Daoy (cell line): ENCODE data around the gene RECK. TPM values are rescaled to one million over a fixed set of nuclear protein-coding genes. Genes with fewer than 3 reads are reported as not detected.
"Not testable (repeated sequence)": the region's sequence is repeated elsewhere in the genome, so short reads cannot be mapped to it uniquely, and the experiment has no call there.

ENCODE experiments used
- DNase-seq: peaks from one replicate; pipeline ENCODE4 v3.0.0-alpha.2; 2015; ENCODE audit warnings: low read depth
- total RNA-seq: library from RNA; depleted of rRNA; stranded (reverse); fragments of >200 nt; shearing (Covaris generic); gene quantifications from 2 replicates; pipeline ENCODE4 v1.2.3, GENCODE V29; 2014

The RECK gene
- total RNA-seq, 1 experiment from 2014 or later: 7.6 TPM

DNA sequence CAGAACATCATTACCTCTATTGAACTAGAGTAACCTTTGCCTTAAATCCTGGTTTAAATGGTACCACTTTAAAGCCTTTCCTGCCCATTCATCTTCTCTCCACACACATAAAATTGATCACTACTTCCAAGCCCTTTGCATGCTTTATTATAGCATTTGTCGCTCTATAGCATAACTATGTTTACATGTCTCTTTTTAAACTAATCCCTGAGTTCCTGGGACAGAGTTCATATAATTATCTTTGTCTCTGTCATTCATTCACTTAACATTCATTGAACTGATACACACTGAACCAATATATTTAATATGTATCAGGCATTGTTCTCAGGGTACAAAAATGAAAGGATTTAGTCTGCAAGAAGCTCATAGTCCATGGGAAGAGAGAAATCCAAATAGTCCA lies 37.3 kb downstream of the RECK start:
- no peak for DNase-seq

DNA sequence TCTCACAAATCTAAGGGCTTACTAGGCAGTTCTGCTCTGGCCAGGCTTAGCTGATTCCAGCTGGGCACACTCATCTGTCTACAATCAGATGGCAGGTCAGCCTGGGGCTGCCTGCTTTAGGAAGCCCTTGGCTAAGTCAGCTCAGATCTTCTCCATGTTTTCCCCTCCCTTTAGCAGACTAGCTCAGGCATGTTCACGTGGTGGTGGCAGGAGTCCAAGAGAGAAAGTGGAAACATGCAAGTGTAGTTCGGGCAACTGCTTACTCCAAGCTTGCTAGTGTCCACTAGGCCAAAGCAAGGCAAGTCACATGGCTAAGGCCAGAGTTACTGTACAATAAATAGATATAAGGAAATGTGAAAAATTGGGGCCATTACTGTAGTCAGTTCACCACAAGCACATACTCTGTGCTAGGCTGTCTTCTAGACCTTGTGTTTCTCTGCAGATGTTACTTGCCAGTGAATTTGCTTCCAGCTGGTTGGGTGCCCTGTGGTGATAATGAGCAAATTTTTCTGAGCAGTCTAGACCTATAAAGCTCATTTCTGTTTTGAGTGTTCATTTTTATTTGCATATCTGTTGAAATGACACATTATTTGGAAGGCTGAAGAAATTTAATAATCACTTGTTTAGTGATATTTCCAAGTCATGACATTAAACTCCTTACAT lies 38.3 kb downstream of the RECK start:
- DNase-seq: peak; percentile 12

DNA sequence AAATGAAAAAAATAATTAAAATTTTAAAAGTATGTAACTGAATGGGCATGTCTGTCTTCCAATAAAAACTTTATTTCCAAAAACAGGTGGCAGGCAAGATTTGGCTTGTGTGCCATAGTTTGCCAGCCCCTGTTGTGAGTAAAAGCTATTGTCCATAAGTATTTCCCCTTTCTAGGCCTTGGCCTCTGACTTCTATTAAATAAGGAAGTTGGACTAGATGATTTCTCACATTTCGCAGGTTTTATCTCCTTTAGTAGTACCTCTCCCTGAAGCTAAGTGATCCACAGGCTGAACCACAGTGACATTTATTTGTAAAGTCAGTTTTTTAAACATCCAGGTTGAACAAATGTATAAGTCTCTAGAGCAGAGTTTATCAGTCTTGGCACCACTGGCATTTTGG lies 41.3 kb downstream of the RECK start:
- DNase-seq: no peak

DNA sequence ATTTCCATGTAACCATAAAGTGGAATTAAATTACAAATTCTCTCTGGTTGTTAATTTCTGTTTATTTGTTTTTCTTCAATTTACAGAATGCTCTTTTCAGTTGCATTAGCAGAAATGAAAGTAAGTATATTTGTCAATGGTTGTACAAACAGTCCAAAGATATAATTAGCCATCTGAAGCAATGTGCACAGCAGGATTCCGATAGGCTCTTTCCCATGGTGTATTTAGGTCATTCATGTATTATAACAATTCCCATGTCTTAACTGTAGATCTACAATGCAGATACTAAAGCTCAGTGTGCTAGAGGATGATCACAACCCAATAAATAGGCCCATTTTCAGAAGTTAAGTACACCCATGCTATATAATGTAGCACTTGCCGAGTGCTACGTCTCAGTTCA lies 43.8 kb downstream of the RECK start:
- no peak for DNase-seq

DNA sequence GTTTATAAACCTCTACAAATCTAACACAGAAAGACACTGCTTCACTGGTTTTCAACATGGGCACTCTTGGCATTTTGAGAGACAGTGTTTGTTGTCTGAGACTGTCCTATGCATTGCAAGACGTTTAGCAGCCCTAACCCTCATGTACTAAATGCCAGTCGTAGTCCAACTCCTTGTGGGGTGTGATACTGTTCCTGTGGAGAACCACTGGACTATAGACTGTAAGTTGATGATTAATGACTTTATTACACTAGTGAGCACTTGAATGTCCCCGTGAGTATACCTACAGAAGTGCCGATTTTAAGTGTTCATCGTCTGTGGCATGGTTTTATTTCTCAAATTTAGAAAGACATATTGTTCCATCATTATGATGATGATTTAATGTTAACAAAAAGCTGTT lies 46.2 kb downstream of the RECK start:
- DNase-seq: no peak

DNA sequence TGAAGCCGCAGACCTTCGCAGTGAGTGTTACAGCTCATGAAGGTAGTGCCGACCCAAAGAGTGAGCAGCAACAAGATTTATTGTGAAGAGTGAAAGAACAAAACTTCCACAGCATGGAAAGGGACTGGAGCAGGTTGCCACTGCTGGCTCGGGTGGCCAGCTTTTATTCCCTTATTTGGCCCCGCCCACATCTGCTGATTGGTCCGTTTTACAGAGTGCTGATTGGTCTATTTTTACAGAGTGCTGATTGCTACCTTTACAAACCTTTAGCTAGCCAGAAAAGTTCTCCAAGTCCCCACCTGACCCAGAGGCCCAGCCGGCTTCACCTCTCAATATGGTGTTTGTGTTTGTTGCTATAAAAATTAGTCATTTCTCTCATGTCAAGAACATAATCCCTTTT lies 49.7 kb downstream of the RECK start:
- no peak for DNase-seq

DNA sequence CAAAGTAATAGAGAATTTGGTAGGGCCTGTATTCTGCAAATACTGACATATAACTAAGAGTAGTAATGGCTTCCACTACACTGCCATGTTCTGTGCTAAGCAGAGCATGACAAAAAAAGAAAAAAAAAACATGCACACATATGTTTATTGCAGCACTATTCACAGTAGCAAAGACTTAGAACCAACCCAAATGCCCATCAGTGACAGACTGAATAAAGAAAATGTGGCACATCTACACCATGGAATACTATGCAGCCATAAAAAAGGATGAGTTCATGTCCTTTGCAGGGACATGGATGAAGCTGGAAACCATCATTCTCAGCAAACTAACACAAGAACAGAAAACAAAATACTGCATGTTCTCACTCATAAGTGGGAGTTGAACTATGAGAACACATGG lies 50.3 kb downstream of the RECK start:
- DNase-seq: not testable (repeated sequence)

DNA sequence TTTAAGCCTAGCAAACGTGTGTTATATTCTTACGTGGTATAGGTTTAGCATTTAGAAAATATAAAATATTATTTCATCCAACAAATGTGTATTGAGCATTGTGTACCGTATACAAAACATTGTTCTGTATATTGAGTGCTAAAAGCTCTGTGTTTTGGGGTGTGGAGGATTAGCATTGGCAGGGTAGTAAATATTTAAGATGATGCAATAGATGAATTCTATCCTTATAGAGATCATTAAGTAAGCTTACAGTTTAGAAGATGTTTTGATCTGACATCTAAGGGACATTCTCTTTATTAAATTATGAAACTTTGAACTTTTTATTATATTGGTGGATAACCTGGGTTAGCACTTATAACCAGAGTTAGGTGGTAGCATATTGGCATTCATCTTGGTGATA lies 51.3 kb downstream of the RECK start:
- no peak for DNase-seq

DNA sequence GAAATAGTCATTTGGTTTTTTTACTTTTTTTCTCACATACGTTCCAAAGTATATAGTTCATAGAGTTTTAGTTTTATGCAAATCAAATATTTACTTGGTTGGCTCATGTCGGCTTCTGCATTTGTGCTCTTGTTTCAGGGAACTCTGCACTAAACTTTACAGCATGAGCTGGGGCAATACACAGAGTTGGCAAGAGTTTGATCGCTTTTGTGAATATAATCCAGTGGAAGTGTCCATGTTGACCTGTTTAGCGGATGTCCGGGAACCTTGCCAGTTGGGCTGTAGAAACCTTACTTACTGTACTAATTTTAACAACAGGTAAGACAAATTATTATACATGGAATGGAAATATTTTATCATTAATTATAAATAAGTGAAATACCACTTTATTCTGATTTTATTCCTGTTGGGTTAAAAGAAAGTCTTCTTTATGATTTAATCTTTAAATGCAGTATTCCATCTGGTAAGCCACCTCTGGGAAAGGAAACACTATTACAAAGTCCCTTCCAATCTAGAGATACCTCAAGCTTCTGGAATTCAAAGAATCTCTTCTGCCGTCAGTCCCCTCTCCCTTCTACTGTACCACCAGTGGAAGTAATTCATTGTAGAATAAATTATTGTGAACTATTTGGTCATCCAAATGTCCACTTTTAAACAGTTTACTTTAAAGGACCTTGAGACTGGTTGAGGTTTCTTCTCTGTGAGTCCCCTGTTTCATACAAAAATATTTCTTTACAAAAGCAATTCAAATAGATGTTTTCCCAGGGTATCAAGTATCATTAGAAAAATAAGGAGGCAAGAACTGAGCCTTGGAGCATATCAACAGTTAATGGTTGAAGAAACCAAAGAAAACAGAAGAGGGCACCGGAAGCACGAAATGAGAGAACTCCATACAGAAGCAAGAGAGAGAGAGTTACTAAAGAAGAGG lies 54.6 kb downstream of the RECK start:
- peak; percentile 65 for DNase-seq

DNA sequence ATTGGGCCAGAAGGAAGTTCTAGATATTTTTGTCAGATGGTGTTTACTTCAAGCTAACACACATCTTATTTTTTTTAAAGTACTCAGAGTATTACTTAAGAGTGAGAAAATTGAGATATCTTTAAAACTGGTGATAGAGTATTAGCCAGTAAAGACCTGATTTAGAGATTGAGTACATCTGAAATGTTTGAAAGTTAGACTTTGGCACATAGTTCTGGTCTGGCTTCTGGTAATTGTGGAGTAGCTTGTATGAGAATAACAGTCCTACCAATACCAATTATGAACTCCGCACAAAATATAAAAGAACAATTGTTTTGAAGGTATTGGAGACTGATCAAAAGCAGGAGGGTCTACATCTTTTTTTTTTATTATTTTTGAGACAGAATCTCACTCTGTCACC lies 55.3 kb downstream of the RECK start:
- DNase-seq: no peak

DNA sequence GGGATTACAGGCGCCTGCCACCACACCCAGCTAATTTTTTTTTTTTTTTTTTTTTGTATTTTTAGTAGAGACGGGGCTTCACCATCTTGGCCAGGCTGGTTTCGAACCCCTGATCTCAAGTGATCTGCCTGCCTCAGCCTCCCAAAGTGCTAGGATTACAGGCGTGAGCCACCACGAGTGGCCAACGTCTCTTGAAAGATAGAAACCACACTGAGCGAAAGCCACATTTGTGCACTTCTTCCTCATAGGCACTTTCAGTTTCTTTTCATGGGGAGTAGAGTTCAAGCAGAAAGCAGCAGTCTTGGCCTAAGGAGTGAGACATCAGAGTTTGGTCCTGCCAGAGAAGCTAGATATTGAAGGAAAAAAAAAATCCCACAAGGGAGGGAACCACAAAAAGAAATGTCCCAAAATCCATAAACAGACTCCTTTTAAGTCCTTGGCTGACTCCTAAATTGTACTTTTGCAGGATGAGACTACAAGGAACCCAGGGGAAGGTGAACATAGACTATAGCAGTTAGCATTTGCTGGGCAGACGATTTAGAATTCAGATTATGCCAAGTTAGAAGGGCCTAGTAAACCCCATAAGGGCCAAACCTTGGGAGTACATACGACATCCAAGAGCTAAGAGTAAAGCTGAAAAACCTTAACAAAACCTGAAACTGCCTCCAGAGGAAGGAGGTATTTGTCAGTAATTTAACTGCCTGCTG lies 55.9 kb downstream of the RECK start:
- no peak for DNase-seq

DNA sequence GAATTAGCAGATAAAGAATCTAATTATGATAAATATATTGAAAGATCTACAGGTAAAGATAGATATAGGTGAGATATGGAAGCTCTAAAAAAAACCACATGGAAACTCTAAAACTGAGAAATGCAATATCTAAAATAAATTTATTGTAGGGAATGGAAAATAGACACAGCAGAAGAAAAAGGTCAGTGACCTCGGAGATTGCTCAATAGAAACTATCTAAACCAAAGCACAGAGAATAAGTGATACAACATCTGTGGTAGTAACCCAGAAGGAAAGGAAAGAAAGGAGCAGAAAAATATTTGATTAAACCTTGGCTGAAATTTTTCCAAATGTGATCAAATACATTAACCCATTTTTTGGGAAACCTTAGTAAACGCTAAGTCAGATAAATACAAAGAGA lies 56.7 kb downstream of the RECK start:
- DNase-seq: no peak

DNA sequence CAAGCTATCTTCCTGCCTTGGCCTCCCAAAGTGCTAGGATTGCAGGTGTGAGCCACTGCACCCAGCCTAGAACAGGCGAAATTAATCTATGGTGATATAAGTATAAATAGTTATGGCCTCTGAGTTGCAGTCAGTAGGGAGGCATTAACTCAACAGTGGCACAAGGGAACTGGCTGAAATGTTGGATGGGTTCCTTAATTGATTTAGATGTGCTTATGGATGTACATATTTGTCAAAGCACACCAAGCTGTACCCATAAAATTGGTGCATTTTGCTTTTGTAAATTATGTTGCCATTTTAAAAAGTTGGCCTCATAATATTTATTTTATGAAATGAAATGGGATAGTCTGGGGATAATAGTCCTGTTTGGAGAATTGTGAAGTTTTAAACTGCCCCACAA lies 63.0 kb downstream of the RECK start:
- no peak for DNase-seq

DNA sequence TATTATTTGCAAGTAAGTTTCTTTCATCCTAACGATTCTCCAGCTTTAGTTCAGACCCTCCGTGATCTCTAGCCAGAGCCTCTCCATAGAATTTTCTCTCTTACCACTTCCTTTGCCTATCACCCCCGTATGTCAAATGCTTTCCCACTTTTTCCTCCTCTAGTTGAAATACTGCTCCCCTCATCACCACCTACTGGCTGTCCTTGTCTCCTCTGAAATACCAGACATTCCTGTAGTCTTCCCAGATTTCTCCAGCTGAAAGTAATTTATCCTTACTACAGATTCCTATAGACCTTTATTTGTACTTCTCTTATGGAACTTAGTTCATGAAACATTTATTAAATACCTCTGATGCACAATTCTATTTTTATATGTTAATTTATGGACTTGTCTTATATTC lies 63.8 kb downstream of the RECK start:
- peak; percentile 31 for DNase-seq

DNA sequence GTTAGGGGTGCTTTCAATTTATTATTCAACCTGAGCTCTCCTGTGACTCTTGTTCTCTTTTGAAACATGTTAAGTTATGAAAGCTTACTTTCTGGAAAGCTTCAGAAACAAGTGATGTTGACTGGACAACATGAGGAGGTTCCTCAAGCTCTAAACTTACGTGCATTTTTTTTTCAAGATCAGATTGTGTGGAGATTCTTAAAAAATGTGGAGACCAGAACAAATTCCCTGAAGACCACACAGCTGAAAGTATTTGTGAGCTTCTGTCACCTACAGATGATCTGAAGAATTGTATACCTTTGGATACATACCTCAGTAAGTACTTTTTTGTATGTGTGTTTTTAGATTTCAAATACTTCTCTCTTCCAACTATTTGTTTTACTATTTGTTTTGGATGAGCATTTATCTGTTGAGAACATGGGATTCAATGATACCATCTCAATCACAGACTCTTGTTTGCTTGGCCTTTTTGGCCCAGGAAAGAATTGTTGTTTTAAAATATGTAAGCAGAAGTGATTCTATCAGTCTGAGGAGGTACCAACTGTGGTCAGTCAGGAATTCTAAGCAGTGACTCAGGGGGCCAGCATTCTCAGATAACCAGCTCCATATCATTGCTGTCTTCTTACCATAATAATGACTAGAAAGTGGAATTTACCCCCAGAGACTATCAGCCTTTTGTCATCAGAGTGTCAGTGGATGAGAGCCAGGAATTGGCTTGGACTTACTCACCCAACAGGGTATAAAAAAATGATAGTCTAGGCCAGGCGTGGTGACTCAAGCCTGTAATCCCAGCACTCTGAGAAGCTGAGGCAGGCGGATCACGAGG lies 65.4 kb downstream of the RECK start:
- peak; percentile 98 for DNase-seq

DNA sequence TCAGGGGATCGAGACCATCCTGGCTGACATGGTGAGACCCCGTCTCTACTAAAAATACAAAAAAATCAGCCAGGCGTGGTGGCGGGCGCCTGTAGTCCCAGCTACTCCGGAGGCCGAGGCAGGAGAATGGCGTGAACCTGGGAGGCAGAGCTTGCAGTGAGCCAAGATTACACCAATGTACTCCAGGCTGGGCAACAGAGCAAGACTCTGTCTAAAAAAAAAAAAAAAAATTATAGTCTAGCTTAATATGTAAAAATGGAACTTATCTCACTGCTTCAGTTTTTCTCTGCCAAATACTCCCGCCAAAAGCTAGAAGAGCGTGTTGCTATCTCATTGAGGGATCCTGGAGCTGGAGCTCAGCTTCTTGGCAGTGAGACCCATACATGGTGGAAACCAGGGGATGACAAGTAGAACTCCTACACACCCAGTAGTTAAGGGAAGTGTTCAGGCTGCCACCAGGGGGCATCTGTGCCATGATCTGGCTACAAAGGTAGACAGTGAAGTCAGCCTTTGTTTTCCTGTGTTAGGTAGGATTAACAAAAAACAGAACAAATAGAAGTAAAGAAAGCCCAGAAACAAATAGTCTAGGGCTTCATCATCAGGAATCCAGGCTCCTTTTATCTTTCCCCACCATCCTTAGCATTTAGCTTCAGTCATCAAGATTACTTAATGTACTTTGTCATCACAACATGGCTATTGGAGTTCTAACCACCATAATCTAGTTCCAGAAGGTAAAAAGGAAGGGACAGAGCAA lies 66.2 kb downstream of the RECK start:
- DNase-seq: peak; percentile 89

DNA sequence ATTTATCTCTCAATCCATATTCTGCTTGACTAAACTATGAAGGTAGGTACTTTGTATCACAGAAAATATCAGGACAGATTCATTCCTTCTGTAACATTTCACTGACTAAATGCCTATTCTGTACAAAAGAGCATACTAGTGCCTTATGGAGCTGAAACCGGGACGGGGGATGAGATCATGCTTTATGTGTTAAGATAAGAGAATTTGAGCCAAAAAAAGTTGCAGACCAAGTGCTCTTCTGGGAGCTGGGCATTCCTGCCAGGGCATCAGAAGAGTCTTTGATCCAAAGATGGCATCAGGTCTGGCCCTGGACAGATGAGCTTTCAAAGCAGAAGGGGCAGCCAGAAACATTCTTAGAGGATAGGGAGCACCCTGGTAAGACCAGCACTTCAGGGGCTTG lies 72.4 kb downstream of the RECK start:
- DNase-seq: no peak

DNA sequence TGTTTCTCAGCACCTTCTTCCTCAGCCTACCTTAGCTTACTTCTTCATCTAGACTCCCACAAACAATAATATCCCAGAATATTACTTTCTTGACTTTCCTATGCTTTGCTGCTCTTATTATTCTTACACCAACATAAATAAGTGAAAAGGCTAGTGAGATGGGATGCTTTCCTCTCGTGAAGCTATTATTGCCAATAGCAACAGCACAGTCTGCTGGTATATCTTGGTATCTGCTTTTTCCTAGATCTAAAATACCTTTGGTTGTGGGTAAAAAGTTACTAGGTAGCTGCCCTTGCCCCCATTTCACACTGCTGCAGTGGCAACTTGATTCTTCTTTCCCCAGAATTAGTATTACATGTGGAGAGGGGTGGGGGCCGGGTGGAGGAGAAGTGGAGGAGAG lies 73.7 kb downstream of the RECK start:
- no peak for DNase-seq

DNA sequence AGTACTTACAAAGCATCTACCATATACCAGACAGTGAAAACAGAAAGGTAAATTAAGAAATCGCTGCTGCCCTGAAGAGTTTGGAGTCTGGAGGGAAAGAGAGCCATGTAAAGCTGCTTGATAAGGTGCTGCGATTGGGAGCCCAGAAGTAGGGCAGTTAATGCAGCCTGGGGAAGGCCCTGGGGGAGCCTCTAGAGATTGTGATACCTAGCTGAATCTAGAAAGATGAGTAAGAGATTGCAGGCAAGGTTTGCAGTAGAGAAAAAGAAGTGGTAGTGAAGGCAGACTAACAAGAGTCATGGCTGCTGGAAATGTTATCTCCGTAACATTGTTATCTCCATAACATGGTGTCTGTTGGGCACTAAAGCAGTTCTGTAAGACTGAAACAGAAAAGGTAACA lies 75.8 kb downstream of the RECK start:
- no peak for DNase-seq

DNA sequence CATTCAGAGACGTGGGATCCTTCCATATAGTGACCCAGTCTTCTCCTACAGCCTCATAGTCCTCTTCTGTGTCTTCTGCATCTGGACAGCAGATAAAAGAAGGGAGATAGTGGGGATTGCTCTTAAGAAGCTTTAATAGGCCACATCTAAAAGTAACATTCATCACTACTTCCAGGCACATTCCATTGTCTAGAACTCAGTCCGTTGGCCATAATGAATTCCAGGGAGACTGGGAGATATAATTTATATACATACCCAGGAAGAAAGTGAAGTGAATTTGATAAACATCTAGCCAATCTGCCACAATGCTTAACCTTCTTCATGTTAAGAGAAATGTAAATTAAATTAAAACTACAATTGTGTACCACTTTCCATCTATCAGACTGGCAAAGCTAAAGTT lies 77.3 kb downstream of the RECK start:
- no peak for DNase-seq

DNA sequence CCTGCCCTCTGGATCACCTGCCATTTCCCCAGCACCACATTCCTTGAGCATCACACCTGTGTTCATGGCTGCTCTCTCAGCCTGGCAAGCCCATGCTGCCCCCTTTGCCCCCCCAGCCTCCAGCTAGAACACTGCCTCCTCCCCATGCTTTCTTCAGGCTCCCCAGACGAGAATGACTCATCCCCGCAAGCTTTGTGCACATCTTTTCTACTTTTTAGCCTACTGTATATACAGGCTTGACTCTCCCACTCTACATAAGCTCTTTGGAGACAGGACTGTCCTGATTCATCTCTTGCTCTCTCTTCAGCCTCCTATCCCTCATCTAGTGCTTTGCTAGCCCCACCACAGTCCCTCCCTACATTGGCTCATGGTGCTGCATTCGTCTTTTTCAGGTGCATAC lies 79.9 kb downstream of the RECK start:
- DNase-seq: no peak
